Measurements from ENCODE around the gene HSDL2. TPM values are rescaled to one million over a fixed set of nuclear protein-coding genes. Genes with fewer than 3 reads are reported as not detected.

HSDL2 gene
- polyA plus RNA-seq, 1 of the 3 experiments (the other 2 are of a cell fraction) = 14.4 TPM

GRCh38 chr9:112334432-112334841 lies 45.5 kb upstream of the HSDL2 start:
- WGBS (ENCODE audit: low lambda C conversion rate) = 67% methylated on average over 8 of the region's 8 CpGs
- CTCF ChIA-PET = interaction anchor here (0.6 to 5.2 kb wide), 14 partner anchors 21 to 566 kb away, joined by 3 to 46 read pairs (median 4); no protein-coding TSS in a partner anchor
- Histone ChIP-seq H3K27ac (ENCODE audit: low read depth in 2 of 2, low read length in 1 of 2) (peak overlapping the region; percentile 86 to 90; a peak in 3 of 4 replicates), H3K4me2 (peak overlapping the region; percentile 85), H3K27me3 (ENCODE audit: insufficient read depth) (no peaks in the 10 kb centered on the region), H3K4me1 (ENCODE audit: control insufficient read depth in 1 of 2, insufficient read depth in 2 of 2, low read depth in 1 of 2, low read length in 1 of 2) (peaks cover 3 to 11% of the 10 kb centered on the region in 2 experiments; a peak in 2 of 4 replicates), H3F3A (replicated peaks; ENCODE audit: insufficient read depth) (peaks cover 22% of the 10 kb centered on the region), H3K9me3 (no peaks in the 10 kb centered on the region), H4K20me1 (ENCODE audit: insufficient read depth) (peaks cover 28% of the 10 kb centered on the region), H3K9me2 (no peaks in the 10 kb centered on the region), H3K79me2 (ENCODE audit: insufficient read depth) (peaks cover 34% of the 10 kb centered on the region), H3K9ac (peak overlapping the region; percentile 87), H3K4me3 (ENCODE audit: low read depth in 2 of 2, low read length in 1 of 2) (peak overlapping the region; percentile 61 to 72; a peak in 3 of 4 replicates), H2AFZ (ENCODE audit: low read depth) (peak overlapping the region; percentile 93), H3K36me3 (replicated peaks in 1 of 2; ENCODE audit: control insufficient read depth in 1 of 2, insufficient read depth in 2 of 2, low read length in 1 of 2) (peaks cover 0 to 4% of the 10 kb centered on the region in 2 experiments)
- TF ChIP-seq GABPA (IDR thresholded peaks at IDR 0.05; ENCODE audit: low read depth) (no peak), ELF1 (IDR thresholded peaks at IDR 0.05) (no peak), SMC3 (IDR thresholded peaks at IDR 0.05; ENCODE audit: low read depth, low read length) (no peak), POLR2AphosphoS5 (IDR thresholded peaks at IDR 0.05; ENCODE audit: low read depth, low read length) (no peak), REST (IDR thresholded peaks at IDR 0.05; ENCODE audit: low read depth, low read length) (no peak), MAX (IDR thresholded peaks at IDR 0.05; ENCODE audit: low read depth) (no peak), RXRA (IDR thresholded peaks at IDR 0.05; ENCODE audit: borderline replicate concordance, low read depth) (no peak), EZH2phosphoT487 (IDR thresholded peaks at IDR 0.05; ENCODE audit: borderline replicate concordance, low read depth) (no peak), EP300 (IDR thresholded peaks at IDR 0.05; ENCODE audit: borderline replicate concordance in 1 of 2, low read depth in 1 of 2, low read length in 1 of 2) (no peak), IRF3 (IDR thresholded peaks at IDR 0.05; ENCODE audit: low read depth, low read length) (no peak), JUND (IDR thresholded peaks at IDR 0.05) (no peak), TEAD4 (IDR thresholded peaks at IDR 0.05; ENCODE audit: borderline replicate concordance, insufficient read depth) (no peak), SIN3A (IDR thresholded peaks at IDR 0.05; ENCODE audit: borderline replicate concordance, low read depth, low read length) (no peak)
- DNase-seq = no peak
- POLR2A ChIA-PET = no interaction called here
